Measurements from ENCODE around the gene IFT122. TPM values are rescaled to one million over a fixed set of nuclear protein-coding genes. Genes with fewer than 3 reads are reported as not detected.

Gene IFT122
- total and polyA plus RNA-seq, 3 donors from 2014 or later, result 125 to 218 (median 168) TPM

DNA sequence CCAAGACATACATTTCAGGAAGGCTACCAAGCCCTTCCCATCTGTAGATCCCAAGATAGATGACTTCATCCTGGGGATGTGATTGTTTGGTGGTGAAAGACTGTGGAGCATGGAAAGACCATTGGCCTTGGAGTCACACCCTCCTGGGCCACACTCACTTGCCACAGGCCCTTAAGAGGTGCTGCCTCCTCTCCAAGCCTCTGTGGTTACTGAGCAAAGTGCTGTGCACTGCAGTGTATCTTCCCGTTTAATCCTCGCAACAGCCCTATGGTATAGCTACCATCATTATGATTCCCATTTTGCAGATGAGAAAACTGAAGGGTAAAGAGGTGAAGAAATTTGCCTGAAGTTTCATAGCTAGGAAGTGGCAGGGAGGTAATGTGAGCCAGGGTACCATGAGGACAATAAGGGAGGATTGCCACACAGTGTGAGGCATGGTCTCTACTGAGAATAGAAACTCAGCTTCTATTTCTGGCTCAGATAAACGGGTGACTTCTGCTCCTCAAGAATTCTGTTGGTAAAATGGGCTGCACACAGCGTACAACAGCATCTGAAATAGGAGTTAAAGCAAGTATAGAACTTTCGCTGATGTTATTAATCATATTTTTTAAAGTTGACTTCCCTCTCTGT, 64.6 kb downstream of the IFT122 start:
- H3K4me3 ChIP-seq, result no peak overlapping the region
- H3K4me1 ChIP-seq, result no peaks in the 10 kb centered on the region
- H3K9me3 ChIP-seq, result no peaks in the 10 kb centered on the region
- no peaks in the 10 kb centered on the region for H3K27me3 ChIP-seq
- DNase-seq, result no peak
- WGBS, 2 donors, result 85 to 87% methylated on average over 5 of the region's 5 CpGs
- intact Hi-C loops (cut with DNase I; ENCODE audit: low total_unique reads), result no loop called here
- TF ChIP-seq POLR2A (IDR thresholded peaks at IDR 0.05) (no peak), CTCF (IDR thresholded peaks at IDR 0.05) (no peak)
- H3K27ac ChIP-seq, result no peak overlapping the region
- H3K36me3 ChIP-seq (ENCODE audit: low read depth, missing control alignments), result no peaks in the 10 kb centered on the region

- Histone ChIP-seq H3K27me3 (no peaks in the 10 kb centered on the region), H3K27ac (no peak overlapping the region), H3K4me3 (no peak overlapping the region), H3K4me1 (no peaks in the 10 kb centered on the region), H3K9me3 (no peaks in the 10 kb centered on the region), H3K36me3 (ENCODE audit: low read depth, missing control alignments) (no peaks in the 10 kb centered on the region)
- no peak for DNase-seq
- 86 to 90% methylated on average over 6 of the region's 6 CpGs for WGBS, 2 donors
- TF ChIP-seq POLR2A (IDR thresholded peaks at IDR 0.05) (no peak), CTCF (IDR thresholded peaks at IDR 0.05) (no peak)
- intact Hi-C loops (cut with DNase I; ENCODE audit: low total_unique reads), result no loop called here
Observed at GRCh38 chr3:129505341-129505740, 65.3 kb downstream of the IFT122 start.

DNA sequence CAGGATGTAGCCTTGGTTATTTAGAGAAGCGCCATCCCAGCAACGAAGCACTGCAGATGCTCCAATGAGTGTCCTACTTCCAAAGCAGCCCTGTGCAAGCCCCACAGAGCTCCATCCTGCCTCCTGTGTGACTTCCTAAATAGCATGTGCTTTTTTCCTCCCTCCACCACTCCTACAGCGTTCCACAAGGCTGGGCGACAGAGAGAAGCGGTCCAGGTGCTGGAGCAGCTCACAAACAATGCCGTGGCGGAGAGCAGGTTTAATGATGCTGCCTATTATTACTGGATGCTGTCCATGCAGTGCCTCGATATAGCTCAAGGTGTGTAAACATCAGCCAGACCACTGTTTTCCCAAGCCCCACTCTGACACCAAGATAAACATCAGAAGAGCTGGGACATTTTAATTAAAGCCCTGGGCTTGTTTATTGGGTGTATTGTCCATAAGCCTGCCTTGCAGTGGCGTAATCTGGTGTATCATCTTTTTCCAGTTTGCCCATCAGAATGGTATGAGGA, 66.3 kb downstream of the IFT122 start:
- Histone ChIP-seq H3K27me3 (no peaks in the 10 kb centered on the region), H3K36me3 (ENCODE audit: low read depth, missing control alignments) (no peaks in the 10 kb centered on the region), H3K4me1 (no peaks in the 10 kb centered on the region), H3K27ac (no peak overlapping the region), H3K4me3 (no peak overlapping the region), H3K9me3 (no peaks in the 10 kb centered on the region)
- TF ChIP-seq CTCF (IDR thresholded peaks at IDR 0.05) (no peak), POLR2A (IDR thresholded peaks at IDR 0.05) (no peak)
- WGBS, 2 donors, result 66 to 70% methylated on average over 9 of the region's 9 CpGs
- intact Hi-C loops (cut with DNase I; ENCODE audit: low total_unique reads), result no loop called here
- no peak for DNase-seq

- WGBS, 2 donors, result 76 to 85% methylated on average over 8 to 9 of the region's 9 CpGs
- Histone ChIP-seq H3K4me1 (no peaks in the 10 kb centered on the region), H3K36me3 (ENCODE audit: low read depth, missing control alignments) (no peaks in the 10 kb centered on the region), H3K9me3 (no peaks in the 10 kb centered on the region), H3K27me3 (no peaks in the 10 kb centered on the region), H3K4me3 (no peak overlapping the region), H3K27ac (no peak overlapping the region)
- intact Hi-C loops (cut with DNase I; ENCODE audit: low total_unique reads), result no loop called here
- TF ChIP-seq CTCF (IDR thresholded peaks at IDR 0.05) (no peak), POLR2A (IDR thresholded peaks at IDR 0.05) (no peak)
- DNase-seq, result no peak
Observed at GRCh38 chr3:129507181-129507831, 67.3 kb downstream of the IFT122 start.

GRCh38 chr3:129512595-129512994, 72.6 kb downstream of the IFT122 start:
- TF ChIP-seq CTCF (IDR thresholded peaks at IDR 0.05) (no peak), POLR2A (IDR thresholded peaks at IDR 0.05) (no peak)
- Histone ChIP-seq H3K9me3 (no peaks in the 10 kb centered on the region), H3K36me3 (ENCODE audit: low read depth, missing control alignments) (no peaks in the 10 kb centered on the region), H3K4me3 (no peak overlapping the region), H3K4me1 (no peaks in the 10 kb centered on the region), H3K27me3 (no peaks in the 10 kb centered on the region), H3K27ac (no peak overlapping the region)
- intact Hi-C loops (cut with DNase I; ENCODE audit: low total_unique reads), result no loop called here
- no peak for DNase-seq

All from testis (tissue), 3 donors.